H1 (cell line): ENCODE data around the gene EDC3.

ENCODE experiments used
- ASH2L ChIP-seq: fragments of 200-600, 300-600 bp; sonication (generic); IDR thresholded peaks from one replicate; pipeline ENCODE4 v1.7.1; 2017; ENCODE audit warnings: low read length
- BACH1 ChIP-seq: IDR thresholded peaks from 2 replicates; pipeline ENCODE4 v1.6.1; 2012; ENCODE audit warnings: low read length, improper control_type of control experiment
- CBX5 ChIP-seq: fragments of 300-800, 300-1000 bp; sonication (generic); IDR thresholded peaks from 2 replicates; pipeline ENCODE4 v1.7.1; 2016; ENCODE audit warnings: antibody characterized with exemption, low read length, low read depth
- CHD2 ChIP-seq: IDR thresholded peaks from 2 replicates; pipeline ENCODE4 v1.6.1; 2012; ENCODE audit warnings: low read length, improper control_type of control experiment
- EP300 ChIP-seq, 2 experiments: IDR thresholded peaks; 1 replicate in 1 of 2; 2 replicates in 1 of 2; pipeline ENCODE4 v1.6.1; 2011 to 2012; ENCODE audit warnings: low read depth in 2 of 2, low read length in 2 of 2, mild to moderate bottlenecking in 2 of 2, borderline replicate concordance in 1 of 2, inconsistent platforms in 1 of 2, moderate library complexity in 1 of 2
- EZH2 ChIP-seq: fragments of 200-600 bp; sonication (generic); IDR thresholded peaks from 2 replicates; pipeline ENCODE4 v1.7.1; 2012; ENCODE audit warnings: low read depth, mild to moderate bottlenecking, moderate library complexity, low read length, inconsistent platforms; ENCODE audit not compliant: severe bottlenecking
- FOSL1 ChIP-seq: IDR thresholded peaks from 2 replicates; pipeline ENCODE4 v1.6.1; 2011; ENCODE audit warnings: mild to moderate bottlenecking, low read depth, low read length, moderate library complexity; ENCODE audit not compliant: insufficient read depth
- PHF8 ChIP-seq: fragments of 200-600 bp; sonication (generic); conservative IDR thresholded peaks from 2 replicates; pipeline ENCODE4 v1.7.1; 2012; ENCODE audit warnings: low read depth, mild to moderate bottlenecking, inconsistent platforms, low read length, moderate library complexity
- POLR2AphosphoS5 ChIP-seq: IDR thresholded peaks from 2 replicates; pipeline ENCODE4 v1.6.1; 2011; ENCODE audit warnings: low read depth, low read length
- SP1 ChIP-seq: IDR thresholded peaks from 2 replicates; pipeline ENCODE4 v1.6.1; 2011; ENCODE audit warnings: low read depth, low read length
- TCF12 ChIP-seq: IDR thresholded peaks from 2 replicates; pipeline ENCODE4 v1.6.1; 2011; ENCODE audit warnings: low read depth, mild to moderate bottlenecking, low read length
- TF ChIP-seq, protein P1 (sequence below), 3 experiments: IDR thresholded peaks; 1 replicate in 2 of 3; 2 replicates in 1 of 3; pipeline versions ENCODE4 v1.5.1 to v1.6.1; 2011; ENCODE audit warnings: low read length in 3 of 3, mild to moderate bottlenecking in 3 of 3, inconsistent platforms in 2 of 3, low read depth in 1 of 3, moderate library complexity in 1 of 3; ENCODE audit not compliant: insufficient read depth in 1 of 3; ENCODE audit errors: control extremely low read depth in 1 of 3
- TF ChIP-seq, protein P2 (sequence below): IDR thresholded peaks from 2 replicates; pipeline ENCODE4 v1.6.1; 2011; ENCODE audit warnings: low read depth, mild to moderate bottlenecking, low read length; ENCODE audit not compliant: insufficient read depth

DNA sequence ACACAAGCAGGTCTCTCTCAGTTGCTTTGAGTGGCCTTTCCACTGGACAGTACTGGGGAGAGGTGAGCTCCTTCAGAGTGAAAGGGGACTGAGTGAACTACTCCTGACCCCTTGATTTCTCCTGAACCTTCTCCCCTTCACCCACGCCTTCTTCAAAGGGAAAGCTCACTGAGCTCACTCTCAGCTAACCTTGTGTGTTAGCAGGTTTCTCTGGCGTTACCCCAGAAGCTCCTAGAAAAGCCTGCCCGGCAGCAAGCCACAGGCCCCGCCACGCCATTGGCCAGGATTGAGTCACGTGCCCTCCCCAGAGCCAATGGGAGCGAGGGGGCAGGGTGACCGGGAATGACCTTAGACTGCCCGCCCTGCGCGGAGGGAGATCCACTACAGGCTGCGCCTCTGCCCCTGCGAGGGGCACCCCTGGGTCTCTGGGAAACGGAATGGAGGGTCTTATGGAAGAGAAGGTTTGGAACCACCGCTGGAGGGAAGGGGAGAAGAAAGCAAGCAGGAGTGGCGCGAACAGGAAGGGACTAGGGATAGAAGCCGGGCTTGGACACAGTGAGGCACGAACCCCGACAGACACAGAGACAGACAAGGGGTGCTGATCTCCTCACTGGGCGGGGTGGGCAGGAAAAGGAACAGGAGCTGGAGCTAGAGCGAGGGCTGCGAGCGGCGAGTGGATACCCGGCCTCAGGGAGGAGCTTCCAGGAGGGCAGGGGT is 97.5 kb downstream of the EDC3 start:
- TF ChIP-seq TCF12 = no peak
- TF ChIP-seq, protein P1, sequence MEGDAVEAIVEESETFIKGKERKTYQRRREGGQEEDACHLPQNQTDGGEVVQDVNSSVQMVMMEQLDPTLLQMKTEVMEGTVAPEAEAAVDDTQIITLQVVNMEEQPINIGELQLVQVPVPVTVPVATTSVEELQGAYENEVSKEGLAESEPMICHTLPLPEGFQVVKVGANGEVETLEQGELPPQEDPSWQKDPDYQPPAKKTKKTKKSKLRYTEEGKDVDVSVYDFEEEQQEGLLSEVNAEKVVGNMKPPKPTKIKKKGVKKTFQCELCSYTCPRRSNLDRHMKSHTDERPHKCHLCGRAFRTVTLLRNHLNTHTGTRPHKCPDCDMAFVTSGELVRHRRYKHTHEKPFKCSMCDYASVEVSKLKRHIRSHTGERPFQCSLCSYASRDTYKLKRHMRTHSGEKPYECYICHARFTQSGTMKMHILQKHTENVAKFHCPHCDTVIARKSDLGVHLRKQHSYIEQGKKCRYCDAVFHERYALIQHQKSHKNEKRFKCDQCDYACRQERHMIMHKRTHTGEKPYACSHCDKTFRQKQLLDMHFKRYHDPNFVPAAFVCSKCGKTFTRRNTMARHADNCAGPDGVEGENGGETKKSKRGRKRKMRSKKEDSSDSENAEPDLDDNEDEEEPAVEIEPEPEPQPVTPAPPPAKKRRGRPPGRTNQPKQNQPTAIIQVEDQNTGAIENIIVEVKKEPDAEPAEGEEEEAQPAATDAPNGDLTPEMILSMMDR (IDR thresholded peaks at IDR 0.05; ENCODE audit: control extremely low read depth in 1 of 3, insufficient read depth in 1 of 3, low read depth in 1 of 3, low read length in 3 of 3) = no peak
- TF ChIP-seq POLR2AphosphoS5 = peak; percentile 44
- no peak for TF ChIP-seq CBX5
- no peak for TF ChIP-seq EP300 (IDR thresholded peaks at IDR 0.05; ENCODE audit: borderline replicate concordance in 1 of 2, low read depth in 2 of 2, low read length in 2 of 2)
- TF ChIP-seq SP1 = peak; percentile 86
- TF ChIP-seq, protein P2, sequence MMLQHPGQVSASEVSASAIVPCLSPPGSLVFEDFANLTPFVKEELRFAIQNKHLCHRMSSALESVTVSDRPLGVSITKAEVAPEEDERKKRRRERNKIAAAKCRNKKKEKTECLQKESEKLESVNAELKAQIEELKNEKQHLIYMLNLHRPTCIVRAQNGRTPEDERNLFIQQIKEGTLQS = peak; percentile 87
- no peak for TF ChIP-seq FOSL1
- TF ChIP-seq ASH2L = peak; percentile 30
- no peak for TF ChIP-seq BACH1
- TF ChIP-seq PHF8 = no peak
- no peak for TF ChIP-seq EZH2
- peak; percentile 89 for TF ChIP-seq CHD2
